ENCODE results near the gene ARMC6. TPM values are rescaled to one million over a fixed set of nuclear protein-coding genes. Genes with fewer than 3 reads are reported as not detected.

The ARMC6 gene
- polyA plus RNA-seq, 1 donor from 2014 or later = 74.4 TPM

- TF ChIP-seq MXI1 (conservative IDR thresholded peaks at IDR 0.05; ENCODE audit: poor library complexity, severe bottlenecking) (no peak), TAF1 (IDR thresholded peaks at IDR 0.05; ENCODE audit: low read depth) (no peak), REST (IDR thresholded peaks at IDR 0.05; ENCODE audit: borderline replicate concordance) (no peak), CTCF (IDR thresholded peaks at IDR 0.05; ENCODE audit: poor library complexity, severe bottlenecking) (no peak), POLR2AphosphoS5 (IDR thresholded peaks at IDR 0.05) (no peak), EP300 (conservative IDR thresholded peaks at IDR 0.05; ENCODE audit: poor library complexity, severe bottlenecking) (no peak), SMC3 (conservative IDR thresholded peaks at IDR 0.05; ENCODE audit: poor library complexity) (no peak), RAD21 (conservative IDR thresholded peaks at IDR 0.05) (no peak), EZH2 (IDR thresholded peaks at IDR 0.05; ENCODE audit: borderline replicate concordance, insufficient read depth, low read length, poor library complexity, severe bottlenecking) (no peak)
- no peaks in the 10 kb centered on the region for H3K36me3 ChIP-seq (ENCODE audit: insufficient read depth, low read length)
- no peaks in the 10 kb centered on the region for H3K27me3 ChIP-seq (ENCODE audit: insufficient read depth, low read depth, low read length)
- no peaks in the 10 kb centered on the region for H3K79me2 ChIP-seq (replicated peaks; ENCODE audit: insufficient read depth, low read length)
- no peaks in the 10 kb centered on the region for H3F3A ChIP-seq (ENCODE audit: insufficient read depth, low read length, poor library complexity, severe bottlenecking)
- no peak overlapping the region for H3K4me3 ChIP-seq (ENCODE audit: low read length)
- H3K9me3 ChIP-seq (ENCODE audit: low read length) = no peaks in the 10 kb centered on the region
- no peaks in the 10 kb centered on the region for H4K20me1 ChIP-seq (ENCODE audit: insufficient read depth)
- H2AFZ ChIP-seq (ENCODE audit: low read depth, low read length) = no peak overlapping the region
- no peak overlapping the region for H3K4me2 ChIP-seq (ENCODE audit: low read length)
- no peak overlapping the region for H3K27ac ChIP-seq (ENCODE audit: low read length)
- H3K9me2 ChIP-seq (ENCODE audit: insufficient read depth, low read length) = no peaks in the 10 kb centered on the region
- H3K9ac ChIP-seq (ENCODE audit: low read length) = no peak overlapping the region
Observed at GRCh38 chr19:19004144-19004543, 29.3 kb upstream of the ARMC6 start.

GRCh38 chr19:19006213-19006612, 27.2 kb upstream of the ARMC6 start:
- no peak overlapping the region for H3K27ac ChIP-seq (ENCODE audit: low read length)
- TF ChIP-seq POLR2AphosphoS5 (IDR thresholded peaks at IDR 0.05) (no peak), RAD21 (conservative IDR thresholded peaks at IDR 0.05) (no peak), TAF1 (IDR thresholded peaks at IDR 0.05; ENCODE audit: low read depth) (no peak), MXI1 (conservative IDR thresholded peaks at IDR 0.05; ENCODE audit: poor library complexity, severe bottlenecking) (no peak), SMC3 (conservative IDR thresholded peaks at IDR 0.05; ENCODE audit: poor library complexity) (no peak), REST (IDR thresholded peaks at IDR 0.05; ENCODE audit: borderline replicate concordance) (no peak), EP300 (conservative IDR thresholded peaks at IDR 0.05; ENCODE audit: poor library complexity, severe bottlenecking) (no peak), EZH2 (IDR thresholded peaks at IDR 0.05; ENCODE audit: borderline replicate concordance, insufficient read depth, low read length, poor library complexity, severe bottlenecking) (no peak), CTCF (IDR thresholded peaks at IDR 0.05; ENCODE audit: poor library complexity, severe bottlenecking) (no peak)
- no peaks in the 10 kb centered on the region for H3K79me2 ChIP-seq (replicated peaks; ENCODE audit: insufficient read depth, low read length)
- H3K36me3 ChIP-seq (ENCODE audit: insufficient read depth, low read length) = no peaks in the 10 kb centered on the region
- no peaks in the 10 kb centered on the region for H3K27me3 ChIP-seq (ENCODE audit: insufficient read depth, low read depth, low read length)
- no peaks in the 10 kb centered on the region for H3F3A ChIP-seq (ENCODE audit: insufficient read depth, low read length, poor library complexity, severe bottlenecking)
- H3K4me2 ChIP-seq (ENCODE audit: low read length) = no peak overlapping the region
- H3K9me2 ChIP-seq (ENCODE audit: insufficient read depth, low read length) = no peaks in the 10 kb centered on the region
- H3K4me3 ChIP-seq (ENCODE audit: low read length) = no peak overlapping the region
- H3K9ac ChIP-seq (ENCODE audit: low read length) = no peak overlapping the region
- no peaks in the 10 kb centered on the region for H3K9me3 ChIP-seq (ENCODE audit: low read length)
- H4K20me1 ChIP-seq (ENCODE audit: insufficient read depth) = no peaks in the 10 kb centered on the region
- no peak overlapping the region for H2AFZ ChIP-seq (ENCODE audit: low read depth, low read length)
